HUES48 (cell line): ENCODE measurements around the gene STK39.

Experiments used
- H3K27ac ChIP-seq: one replicate; pipeline ENCODE4 v1.7.0; 2013; ENCODE audit warnings: low read depth, low read length, inconsistent platforms
- H3K27me3 ChIP-seq: 2 replicates; pipeline ENCODE4 v1.6.1; 2013; ENCODE audit warnings: mild to moderate bottlenecking, low read length; ENCODE audit not compliant: control insufficient read depth, insufficient read depth
- H3K36me3 ChIP-seq: 2 replicates; pipeline ENCODE4 v1.6.1; 2013; ENCODE audit warnings: low read length; ENCODE audit not compliant: control insufficient read depth, insufficient read depth
- H3K4me1 ChIP-seq: 2 replicates; pipeline ENCODE4 v1.6.1; 2013; ENCODE audit warnings: mild to moderate bottlenecking, low read length; ENCODE audit not compliant: control insufficient read depth, insufficient read depth
- H3K4me3 ChIP-seq: 2 replicates; pipeline ENCODE4 v1.5.1; 2013; ENCODE audit warnings: mild to moderate bottlenecking, low read depth, low read length
- H3K9ac ChIP-seq: 2 replicates; pipeline ENCODE4 v1.6.1; 2013; ENCODE audit warnings: mild to moderate bottlenecking, low read depth, low read length, moderate library complexity
- H3K9me3 ChIP-seq: 2 replicates; pipeline ENCODE4 v1.6.1; 2013; ENCODE audit warnings: low read length; ENCODE audit not compliant: control insufficient read depth, insufficient read depth

STK39 gene

GRCh38 chr2:168156661-168157060 lies 90.7 kb downstream of the STK39 start:
- no peaks in the 10 kb centered on the region for H3K36me3 ChIP-seq
- no peaks in the 10 kb centered on the region for H3K27me3 ChIP-seq
- no peak overlapping the region for H3K27ac ChIP-seq
- no peak overlapping the region for H3K4me3 ChIP-seq
- H3K9ac ChIP-seq = no peak overlapping the region
- H3K9me3 ChIP-seq = no peaks in the 10 kb centered on the region
- peaks cover 14% of the 10 kb centered on the region; the same call in 1 of the 2 replicates for H3K4me1 ChIP-seq

GRCh38 chr2:168155680-168156079 lies 91.7 kb downstream of the STK39 start:
- H3K9ac ChIP-seq = no peak overlapping the region
- no peaks in the 10 kb centered on the region for H3K36me3 ChIP-seq
- peaks cover 8% of the 10 kb centered on the region; the same call in 1 of the 2 replicates for H3K4me1 ChIP-seq
- no peaks in the 10 kb centered on the region for H3K9me3 ChIP-seq
- H3K27me3 ChIP-seq = no peaks in the 10 kb centered on the region
- no peak overlapping the region for H3K27ac ChIP-seq
- H3K4me3 ChIP-seq = no peak overlapping the region

GRCh38 chr2:168155046-168155445 lies 92.3 kb downstream of the STK39 start:
- Histone ChIP-seq H3K27ac (no peak overlapping the region), H3K36me3 (no peaks in the 10 kb centered on the region), H3K9ac (no peak overlapping the region), H3K9me3 (no peaks in the 10 kb centered on the region), H3K4me1 (peaks cover 8% of the 10 kb centered on the region; the same call in 1 of the 2 replicates), H3K27me3 (no peaks in the 10 kb centered on the region), H3K4me3 (no peak overlapping the region)

GRCh38 chr2:168152902-168153530 lies 94.4 kb downstream of the STK39 start:
- H3K27me3 ChIP-seq = no peaks in the 10 kb centered on the region
- H3K4me1 ChIP-seq = peaks cover 15% of the 10 kb centered on the region; the same call in 1 of the 2 replicates
- H3K27ac ChIP-seq = no peak overlapping the region
- H3K9me3 ChIP-seq = no peaks in the 10 kb centered on the region
- no peak overlapping the region for H3K9ac ChIP-seq
- no peak overlapping the region for H3K4me3 ChIP-seq
- no peaks in the 10 kb centered on the region for H3K36me3 ChIP-seq

GRCh38 chr2:168149986-168150385 lies 97.4 kb downstream of the STK39 start:
- no peak overlapping the region for H3K9ac ChIP-seq
- no peaks in the 10 kb centered on the region for H3K36me3 ChIP-seq

GRCh38 chr2:168149150-168149974 lies 98.0 kb downstream of the STK39 start:
- Histone ChIP-seq H3K9ac (no peak overlapping the region), H3K27me3 (no peaks in the 10 kb centered on the region), H3K4me1 (0 out of 2 replicates have a peak, but pooled peaks cover 7% of the 10 kb centered on the region), H3K27ac (no peak overlapping the region), H3K36me3 (no peaks in the 10 kb centered on the region), H3K9me3 (no peaks in the 10 kb centered on the region), H3K4me3 (no peak overlapping the region)

More at GRCh38 chr2:168149986-168150385, 97.4 kb downstream of the STK39 start:
- Histone ChIP-seq H3K4me3 (no peak overlapping the region), H3K27ac (no peak overlapping the region), H3K4me1 (0 out of 2 replicates have a peak, but pooled peaks cover 7% of the 10 kb centered on the region), H3K27me3 (no peaks in the 10 kb centered on the region), H3K9me3 (no peaks in the 10 kb centered on the region)

GRCh38 chr2:168147830-168148794 lies 99.3 kb downstream of the STK39 start:
- Histone ChIP-seq H3K4me3 (no peak overlapping the region), H3K9ac (no peak overlapping the region), H3K27ac (no peak overlapping the region), H3K4me1 (0 out of 2 replicates have a peak, but pooled peaks cover 7% of the 10 kb centered on the region), H3K27me3 (no peaks in the 10 kb centered on the region), H3K36me3 (no peaks in the 10 kb centered on the region), H3K9me3 (no peaks in the 10 kb centered on the region)

- no peaks in the 10 kb centered on the region for H3K9me3 ChIP-seq
- H3K27ac ChIP-seq = no peak overlapping the region
- no peaks in the 10 kb centered on the region for H3K36me3 ChIP-seq
Observed at GRCh38 chr2:168146892-168147810, 100.2 kb downstream of the STK39 start.

GRCh38 chr2:168145426-168146310 lies 101.7 kb downstream of the STK39 start:
- Histone ChIP-seq H3K4me3 (no peak overlapping the region), H3K27me3 (no peaks in the 10 kb centered on the region), H3K9me3 (no peaks in the 10 kb centered on the region), H3K9ac (no peak overlapping the region), H3K27ac (no peak overlapping the region), H3K36me3 (no peaks in the 10 kb centered on the region), H3K4me1 (0 out of 2 replicates have a peak, but pooled peaks cover 7% of the 10 kb centered on the region)

More at GRCh38 chr2:168146892-168147810, 100.2 kb downstream of the STK39 start:
- H3K27me3 ChIP-seq = no peaks in the 10 kb centered on the region
- H3K9ac ChIP-seq = no peak overlapping the region
- no peak overlapping the region for H3K4me3 ChIP-seq
- 0 out of 2 replicates have a peak, but pooled peaks cover 7% of the 10 kb centered on the region for H3K4me1 ChIP-seq
